Measurements from ENCODE around the gene EXOC3L2.

Gene EXOC3L2

GRCh38 chr19:45172611-45173208 is 72.5 kb downstream of the EXOC3L2 start:
- DNase-seq (ENCODE audit: low read depth) = no peak
- in situ Hi-C loops (cut with HindIII; ENCODE audit: low sequenced_read_pairs) = no loop called here
- no peak for TF ChIP-seq CTCF (IDR thresholded peaks at IDR 0.05; ENCODE audit: low read depth, low read length, missing control alignments)
- H3K4me3 ChIP-seq (ENCODE audit: low read depth, low read length) = no peak overlapping the region

DNA sequence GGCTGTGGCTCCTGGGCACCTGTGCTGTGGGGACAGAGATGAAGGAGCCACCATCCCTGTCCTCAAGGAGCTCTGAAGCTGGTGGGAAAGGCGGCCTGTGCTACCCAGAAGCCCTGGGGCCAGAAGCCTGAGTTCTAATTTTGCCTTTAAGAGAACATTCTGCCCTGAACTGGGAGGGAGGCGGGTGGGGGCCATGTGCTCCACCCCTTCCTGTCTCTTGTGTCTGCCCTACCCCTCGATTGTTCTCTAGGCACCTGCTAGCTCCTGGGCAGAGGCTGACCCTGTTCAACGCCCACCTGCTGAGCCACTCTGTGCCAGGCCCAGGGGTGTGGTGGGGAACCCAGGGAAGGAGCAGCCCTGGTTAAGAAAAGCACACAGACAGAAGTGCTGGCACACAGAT is 73.0 kb downstream of the EXOC3L2 start:
- no peak for DNase-seq (ENCODE audit: low read depth)
- TF ChIP-seq CTCF (IDR thresholded peaks at IDR 0.05; ENCODE audit: low read depth, low read length, missing control alignments) = no peak
- H3K4me3 ChIP-seq (ENCODE audit: low read depth, low read length) = no peak overlapping the region
- in situ Hi-C loops (cut with HindIII; ENCODE audit: low sequenced_read_pairs) = no loop called here

DNA sequence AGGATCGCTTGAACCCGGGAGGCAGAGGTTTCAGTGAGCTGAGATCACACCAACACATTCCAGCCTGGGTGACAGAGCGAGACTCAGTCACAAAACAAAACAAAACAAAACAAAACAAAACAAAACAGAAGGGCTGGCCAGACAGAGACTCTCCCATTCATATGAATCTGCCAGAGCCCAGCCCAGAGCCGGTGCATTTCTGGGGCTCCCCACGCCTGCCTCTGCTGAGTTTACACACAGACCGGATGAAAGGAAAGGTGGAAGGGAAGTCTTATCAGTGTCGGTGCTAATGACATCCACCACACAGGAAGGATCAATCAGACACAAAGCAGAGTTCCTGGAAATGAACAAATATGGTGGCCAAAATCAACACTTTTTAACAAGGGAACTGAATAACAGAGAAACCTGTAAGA is 74.0 kb downstream of the EXOC3L2 start:
- DNase-seq (ENCODE audit: low read depth) = no peak
- H3K4me3 ChIP-seq (ENCODE audit: low read depth, low read length) = no peak overlapping the region
- no peak for TF ChIP-seq CTCF (IDR thresholded peaks at IDR 0.05; ENCODE audit: low read depth, low read length, missing control alignments)
- in situ Hi-C loops (cut with HindIII; ENCODE audit: low sequenced_read_pairs) = no loop called here

DNA sequence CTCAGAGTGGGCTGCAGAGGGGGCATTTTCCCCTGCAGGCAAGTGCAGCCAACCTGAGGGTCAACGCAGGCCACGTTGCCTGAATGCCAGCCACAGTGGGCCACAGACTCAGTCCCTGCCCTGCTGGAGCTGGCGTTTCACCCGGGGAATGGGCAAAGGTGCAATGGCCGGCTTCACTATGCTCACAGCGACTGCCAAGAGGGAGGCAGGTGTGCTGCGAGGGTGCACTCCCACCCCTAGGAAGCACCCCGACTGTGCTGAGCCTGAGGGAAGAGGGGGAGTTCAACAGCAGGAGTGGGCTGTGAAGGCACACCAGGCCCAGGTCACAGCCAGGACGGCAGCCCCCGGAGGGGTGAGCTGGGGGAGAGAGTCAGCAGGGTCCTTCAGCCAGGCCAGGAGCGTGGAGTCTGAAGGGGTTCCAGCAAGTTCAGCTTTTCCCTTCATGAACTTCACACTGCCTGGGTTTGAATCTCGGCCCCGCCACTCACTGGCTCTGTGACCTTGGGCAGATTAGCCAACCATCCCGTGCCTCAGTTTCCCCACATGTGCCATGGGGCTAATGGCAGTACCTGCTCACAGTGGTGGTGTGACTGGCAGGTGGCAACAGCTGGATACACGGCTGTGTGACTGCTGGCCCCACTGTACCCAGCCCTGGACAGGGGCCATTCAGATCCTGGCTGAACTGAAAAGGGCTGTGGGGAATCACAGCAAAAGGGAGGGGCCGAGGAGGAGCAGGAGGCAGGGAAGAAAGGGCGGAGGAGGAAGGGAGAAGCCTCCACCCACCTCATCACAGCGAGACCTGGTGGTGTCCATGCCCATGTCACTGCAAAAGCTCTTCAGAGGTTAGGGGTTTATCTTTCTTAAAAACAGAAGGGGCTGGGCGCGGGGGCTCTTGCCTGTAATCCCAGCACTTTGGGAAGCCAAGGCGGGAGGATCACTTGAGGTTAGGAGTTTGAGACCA is 74.8 kb downstream of the EXOC3L2 start:
- no peak for DNase-seq (ENCODE audit: low read depth)
- TF ChIP-seq CTCF (IDR thresholded peaks at IDR 0.05; ENCODE audit: low read depth, low read length, missing control alignments) = no peak
- in situ Hi-C loops (cut with HindIII; ENCODE audit: low sequenced_read_pairs) = no loop called here
- no peak overlapping the region for H3K4me3 ChIP-seq (ENCODE audit: low read depth, low read length)

DNA sequence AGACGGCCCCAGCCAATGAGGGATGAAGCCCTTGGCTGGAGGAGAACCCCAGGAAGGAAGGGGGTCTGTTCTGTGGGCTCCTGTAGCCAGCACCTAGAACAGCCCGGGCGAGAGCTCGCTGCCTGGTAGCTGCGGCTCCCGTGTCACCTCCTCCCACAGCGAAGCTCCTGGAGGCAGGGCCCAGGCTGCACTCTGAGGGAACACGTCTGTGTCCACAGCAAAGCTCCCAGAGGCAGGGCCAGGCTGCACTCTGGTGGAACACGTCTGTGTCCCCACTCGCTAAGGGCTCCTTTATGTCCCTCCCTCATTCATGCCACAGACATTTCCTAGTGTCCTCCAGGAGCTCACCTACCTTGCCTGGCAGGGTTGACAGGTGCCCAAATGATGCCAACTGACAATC is 75.6 kb downstream of the EXOC3L2 start:
- in situ Hi-C loops (cut with HindIII; ENCODE audit: low sequenced_read_pairs) = no loop called here
- TF ChIP-seq CTCF (IDR thresholded peaks at IDR 0.05; ENCODE audit: low read depth, low read length, missing control alignments) = no peak
- no peak for DNase-seq (ENCODE audit: low read depth)
- H3K4me3 ChIP-seq (ENCODE audit: low read depth, low read length) = no peak overlapping the region

DNA sequence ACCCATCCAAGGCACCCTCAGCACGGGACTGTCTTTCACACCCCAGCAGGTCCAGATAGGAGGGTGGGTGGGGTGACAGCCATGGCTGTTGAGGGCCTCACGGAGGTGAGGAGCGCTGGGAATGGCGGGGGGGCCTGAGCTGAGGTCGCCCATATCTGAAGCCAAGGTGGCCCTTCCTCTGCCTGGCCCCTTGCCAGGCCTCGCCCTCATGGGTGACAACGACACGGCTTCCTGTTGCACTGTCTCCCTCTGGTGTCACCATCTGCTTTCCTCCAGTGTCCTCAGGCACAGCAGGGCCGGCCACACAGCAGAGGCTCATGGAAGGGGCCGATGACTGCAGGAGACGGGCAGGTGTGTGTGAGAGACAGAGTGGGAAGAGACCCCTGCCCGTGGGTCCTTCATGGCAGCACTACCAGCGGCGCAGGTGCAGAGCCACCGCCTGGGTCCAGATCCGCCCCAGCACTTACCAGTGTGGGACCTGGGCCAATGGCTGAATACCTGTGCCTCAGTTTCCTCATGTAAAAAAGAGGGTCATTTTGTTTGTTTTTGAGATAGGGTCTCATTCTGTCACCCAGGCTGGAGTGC is 76.3 kb downstream of the EXOC3L2 start:
- in situ Hi-C loops (cut with HindIII; ENCODE audit: low sequenced_read_pairs) = no loop called here
- DNase-seq (ENCODE audit: low read depth) = no peak
- TF ChIP-seq CTCF (IDR thresholded peaks at IDR 0.05; ENCODE audit: low read depth, low read length, missing control alignments) = no peak
- H3K4me3 ChIP-seq (ENCODE audit: low read depth, low read length) = no peak overlapping the region
